Calu3 (cell line): Measurements from ENCODE around the gene KLHL28. TPM values are rescaled to one million over a fixed set of nuclear protein-coding genes. Genes with fewer than 3 reads are reported as not detected.

ENCODE experiments used
- BruUV-seq: library from RNA; stranded (reverse); fragments of 400-500 nt; replicated peaks from 2 replicates; lab custom pipeline; 2021; lab: Mats Ljungman, UMichigan
- CTCF ChIA-PET: fragments of 300-600 bp; sonication (Branson Sonifier 250); formaldehyde crosslinking; loops from one replicate; lab custom pipeline; 2022; ENCODE audit warnings: antibody characterized with exemption; lab: Charles Lee
- DNase-seq: peaks from one replicate; pipeline ENCODE4 v3.0.0; 2022
- H3K27ac Mint-ChIP-seq: one replicate; pipeline ENCODE4 v1.8.0; 2022; ENCODE audit warnings: mixed read lengths; ENCODE audit not compliant: unreplicated experiment
- H3K27me3 Mint-ChIP-seq: one replicate; pipeline ENCODE4 v1.8.0; 2022; ENCODE audit warnings: mixed read lengths; ENCODE audit not compliant: unreplicated experiment
- H3K36me3 Mint-ChIP-seq: one replicate; pipeline ENCODE4 v1.8.0; 2022; ENCODE audit warnings: mild to moderate bottlenecking, moderate library complexity, mixed read lengths; ENCODE audit not compliant: insufficient read depth, unreplicated experiment
- H3K4me1 Mint-ChIP-seq: one replicate; pipeline ENCODE4 v1.8.0; 2022; ENCODE audit warnings: mild to moderate bottlenecking, low read depth, mixed read lengths; ENCODE audit not compliant: unreplicated experiment
- H3K4me3 Mint-ChIP-seq: one replicate; pipeline ENCODE4 v1.8.0; 2022; ENCODE audit warnings: mild to moderate bottlenecking, low read depth, moderate library complexity, mixed read lengths; ENCODE audit not compliant: unreplicated experiment
- H3K9me3 Mint-ChIP-seq: one replicate; pipeline ENCODE4 v1.8.0; 2022; ENCODE audit warnings: low read depth, mixed read lengths; ENCODE audit not compliant: unreplicated experiment
- intact Hi-C: fragments of 100-400 bp; cut with micrococcal nuclease; formaldehyde crosslinking; loops from one replicate; pipeline ENCODE4 v1.10.0; 2022; ENCODE audit not compliant: unreplicated experiment
- total RNA-seq: library from RNA; stranded (reverse); gene quantifications from 2 replicates; pipeline ENCODE4 v1.2.3, GENCODE V29; 2022
- TF ChIP-seq, protein P1 (sequence below): fragments of 200-600 bp; IDR thresholded peaks from one replicate; pipeline ENCODE4 v1.8.0; 2022; ENCODE audit warnings: antibody characterized with exemption; ENCODE audit not compliant: unreplicated experiment

The KLHL28 gene
- total RNA-seq, 1 experiment from 2014 or later, result 10.1 TPM

DNA sequence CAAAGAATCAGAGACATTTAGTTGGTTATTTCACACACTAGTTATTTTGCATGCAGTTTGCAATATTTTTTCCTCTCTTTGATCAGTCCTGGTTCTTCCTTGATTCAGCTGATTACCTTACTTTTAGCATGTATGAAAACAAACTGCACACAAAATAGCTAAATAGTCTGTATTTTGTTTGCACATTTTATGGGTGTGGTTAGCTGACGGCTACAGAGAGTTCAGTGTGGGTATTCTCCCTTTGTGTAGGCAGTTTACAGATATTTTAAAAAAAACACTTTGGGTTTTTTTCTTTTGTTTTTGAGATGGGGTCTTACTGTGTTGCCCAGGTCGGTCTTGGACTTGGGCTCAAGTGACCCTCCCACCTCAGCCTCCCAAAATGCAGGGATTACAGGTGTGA is 28.8 kb upstream of the KLHL28 start:
- no peaks in the 10 kb centered on the region for H3K9me3 Mint-ChIP-seq

DNA sequence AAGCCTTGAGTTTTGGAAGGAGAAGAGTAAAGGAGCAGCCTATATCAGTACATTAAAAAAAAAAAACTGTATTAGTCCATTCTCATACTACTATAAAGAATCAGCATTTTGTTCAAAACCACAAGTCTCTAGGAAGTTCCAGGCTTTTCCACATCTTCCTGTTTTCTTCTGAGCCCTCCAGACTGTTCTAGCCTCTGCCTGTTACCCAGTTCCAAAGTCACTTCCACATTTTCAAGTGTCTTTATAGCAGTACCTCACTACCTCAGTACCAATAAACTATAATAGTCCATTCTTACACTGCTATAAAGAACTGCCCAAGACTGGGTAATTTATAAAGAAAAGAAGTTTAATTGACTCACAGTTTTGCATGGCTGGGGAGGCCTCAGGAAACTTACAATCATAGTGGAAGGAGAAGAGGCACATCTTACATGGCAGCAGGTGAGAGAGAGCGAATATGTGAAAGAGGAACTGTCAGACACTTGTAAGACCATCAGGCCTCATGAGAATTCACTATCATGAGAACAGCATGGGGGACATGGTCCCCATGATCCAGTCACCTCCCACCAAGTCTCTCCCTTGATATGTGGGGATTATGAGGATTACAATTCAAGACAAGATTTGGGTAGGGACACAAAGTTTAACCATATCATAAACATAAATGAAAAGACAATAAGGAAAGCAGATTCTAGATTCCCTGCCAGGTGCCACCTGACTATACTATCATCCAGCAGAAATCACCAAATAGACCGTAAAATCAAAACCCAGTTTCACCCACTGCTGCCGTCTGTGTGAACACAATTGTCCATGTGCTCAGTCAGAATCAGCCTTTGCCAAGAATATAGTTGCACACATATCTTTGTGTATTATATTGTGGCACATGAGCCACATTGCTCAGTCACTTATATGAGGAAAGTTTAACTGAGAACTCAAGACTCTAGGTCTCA is 28.0 kb upstream of the KLHL28 start:
- intact Hi-C loops, result no loop called here
- CTCF ChIA-PET, result no interaction called here
- H3K4me3 Mint-ChIP-seq, result no peak overlapping the region

More for the DNA sequence above, 28.8 kb upstream of the KLHL28 start:
- Mint-ChIP-seq H3K36me3 (no peaks in the 10 kb centered on the region), H3K4me3 (no peak overlapping the region), H3K27ac (no peak overlapping the region), H3K27me3 (no peaks in the 10 kb centered on the region), H3K4me1 (no peaks in the 10 kb centered on the region)
- BruUV-seq, result no TSS peak
- CTCF ChIA-PET, result interaction anchor here (0.6 kb wide), 2 partner anchors 11 to 321 kb away, joined by 4 to 5 read pairs; no protein-coding TSS in a partner anchor
- intact Hi-C loops, result no loop called here
- TF ChIP-seq, protein P1, sequence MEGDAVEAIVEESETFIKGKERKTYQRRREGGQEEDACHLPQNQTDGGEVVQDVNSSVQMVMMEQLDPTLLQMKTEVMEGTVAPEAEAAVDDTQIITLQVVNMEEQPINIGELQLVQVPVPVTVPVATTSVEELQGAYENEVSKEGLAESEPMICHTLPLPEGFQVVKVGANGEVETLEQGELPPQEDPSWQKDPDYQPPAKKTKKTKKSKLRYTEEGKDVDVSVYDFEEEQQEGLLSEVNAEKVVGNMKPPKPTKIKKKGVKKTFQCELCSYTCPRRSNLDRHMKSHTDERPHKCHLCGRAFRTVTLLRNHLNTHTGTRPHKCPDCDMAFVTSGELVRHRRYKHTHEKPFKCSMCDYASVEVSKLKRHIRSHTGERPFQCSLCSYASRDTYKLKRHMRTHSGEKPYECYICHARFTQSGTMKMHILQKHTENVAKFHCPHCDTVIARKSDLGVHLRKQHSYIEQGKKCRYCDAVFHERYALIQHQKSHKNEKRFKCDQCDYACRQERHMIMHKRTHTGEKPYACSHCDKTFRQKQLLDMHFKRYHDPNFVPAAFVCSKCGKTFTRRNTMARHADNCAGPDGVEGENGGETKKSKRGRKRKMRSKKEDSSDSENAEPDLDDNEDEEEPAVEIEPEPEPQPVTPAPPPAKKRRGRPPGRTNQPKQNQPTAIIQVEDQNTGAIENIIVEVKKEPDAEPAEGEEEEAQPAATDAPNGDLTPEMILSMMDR, result no peak
- no peak for DNase-seq

DNA sequence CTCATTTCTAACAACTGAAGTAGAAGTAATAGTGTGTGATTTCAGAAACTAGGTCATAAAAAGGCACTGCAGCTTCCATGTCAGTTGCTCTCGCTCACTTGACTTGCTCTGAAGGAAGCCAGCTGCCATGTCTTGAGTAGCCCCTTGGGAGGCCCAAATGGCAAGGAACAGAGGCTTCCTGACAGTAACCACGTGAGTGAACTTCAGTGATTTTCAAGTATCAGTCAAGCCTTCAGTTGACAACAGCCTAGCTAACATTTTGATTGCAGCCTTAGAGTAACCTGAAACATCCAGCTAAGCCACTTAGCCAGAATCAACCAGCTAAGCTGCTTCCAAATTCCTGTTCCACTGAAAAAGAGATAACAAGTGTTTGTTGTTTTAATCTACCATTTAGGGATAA is 26.9 kb upstream of the KLHL28 start:
- TF ChIP-seq, protein P1, result no peak
- CTCF ChIA-PET, result interaction anchor here (0.6 kb wide), 1 partner anchor 25 kb away, joined by 4 read pairs; no protein-coding TSS in a partner anchor
- BruUV-seq, result no TSS peak
- H3K36me3 Mint-ChIP-seq, result no peaks in the 10 kb centered on the region
- H3K27ac Mint-ChIP-seq, result no peak overlapping the region
- no peak overlapping the region for H3K4me3 Mint-ChIP-seq
- H3K27me3 Mint-ChIP-seq, result no peaks in the 10 kb centered on the region
- no peak for DNase-seq
- H3K9me3 Mint-ChIP-seq, result no peaks in the 10 kb centered on the region
- no peaks in the 10 kb centered on the region for H3K4me1 Mint-ChIP-seq
- intact Hi-C loops, result no loop called here

More for the DNA sequence above, 28.0 kb upstream of the KLHL28 start:
- Mint-ChIP-seq H3K27me3 (no peaks in the 10 kb centered on the region), H3K36me3 (no peaks in the 10 kb centered on the region), H3K9me3 (no peaks in the 10 kb centered on the region), H3K4me1 (no peaks in the 10 kb centered on the region), H3K27ac (no peak overlapping the region)
- TF ChIP-seq, protein P1, result no peak
- no peak for DNase-seq
- no TSS peak for BruUV-seq

DNA sequence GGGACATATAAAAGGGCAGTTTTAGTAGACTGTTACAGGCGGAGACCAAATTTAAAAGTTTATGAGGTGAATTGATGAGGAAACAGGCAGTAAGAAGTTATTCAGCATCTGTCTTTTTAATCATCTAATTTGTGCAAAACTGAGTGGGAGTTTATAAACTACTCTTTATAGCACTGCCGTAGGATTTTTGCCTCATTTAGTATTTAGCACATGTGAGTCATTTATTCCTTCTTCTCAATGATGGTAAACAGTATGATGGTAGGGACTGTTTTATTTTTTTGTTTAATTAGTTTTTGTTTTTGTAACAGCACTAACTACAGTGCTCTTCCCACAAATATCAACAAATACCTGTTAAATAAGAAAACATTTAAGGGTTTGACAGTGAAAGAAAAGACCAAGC is 20.8 kb upstream of the KLHL28 start:
- intact Hi-C loops, result no loop called here
- no peak for DNase-seq
- H3K4me1 Mint-ChIP-seq, result no peaks in the 10 kb centered on the region

More for the DNA sequence above, 20.8 kb upstream of the KLHL28 start:
- BruUV-seq, result no TSS peak
- TF ChIP-seq, protein P1, result no peak
- H3K27ac Mint-ChIP-seq, result no peak overlapping the region
- CTCF ChIA-PET, result no interaction called here
- no peak overlapping the region for H3K4me3 Mint-ChIP-seq
- H3K27me3 Mint-ChIP-seq, result no peaks in the 10 kb centered on the region
- H3K36me3 Mint-ChIP-seq, result no peaks in the 10 kb centered on the region
- no peaks in the 10 kb centered on the region for H3K9me3 Mint-ChIP-seq
